Neural progenitor cell (in vitro differentiated cells): ENCODE data around the gene PEMT.

Experiments used
- CTCF ChIP-seq: fragments of 200-600 bp; sonication (generic); IDR thresholded peaks from 2 replicates; pipeline ENCODE4 v1.5.1; 2017; ENCODE audit warnings: antibody characterized with exemption, mild to moderate bottlenecking
- EZH2 ChIP-seq: fragments of 200-600 bp; sonication (generic); IDR thresholded peaks from 2 replicates; pipeline ENCODE4 v1.6.1; 2017; ENCODE audit warnings: antibody characterized with exemption, mild to moderate bottlenecking, moderate library complexity

- TF ChIP-seq CTCF (no peak), EZH2 (no peak)
Observed at GRCh38 chr17:17519886-17520285, 71.6 kb downstream of the PEMT start.
